Fibroblast of lung (primary cell): ENCODE measurements around the gene SLC13A3.

Source experiments
- EZH2 ChIP-seq: IDR thresholded peaks from 2 replicates; pipeline ENCODE4 v1.5.1; 2012; ENCODE audit warnings: low read length, control low read depth, mild to moderate bottlenecking; ENCODE audit errors: missing control alignments
- TF ChIP-seq, protein P1 (sequence below), 2 donors: IDR thresholded peaks in 1 of 2; conservative IDR thresholded peaks in 1 of 2; 1 replicate in 1 of 2; 2 replicates in 1 of 2; pipeline ENCODE4 v1.5.1; 2011 to 2012; ENCODE audit warnings: low read length in 2 of 2, control low read depth in 1 of 2, inconsistent platforms in 1 of 2, low read depth in 1 of 2, mild to moderate bottlenecking in 1 of 2

DNA sequence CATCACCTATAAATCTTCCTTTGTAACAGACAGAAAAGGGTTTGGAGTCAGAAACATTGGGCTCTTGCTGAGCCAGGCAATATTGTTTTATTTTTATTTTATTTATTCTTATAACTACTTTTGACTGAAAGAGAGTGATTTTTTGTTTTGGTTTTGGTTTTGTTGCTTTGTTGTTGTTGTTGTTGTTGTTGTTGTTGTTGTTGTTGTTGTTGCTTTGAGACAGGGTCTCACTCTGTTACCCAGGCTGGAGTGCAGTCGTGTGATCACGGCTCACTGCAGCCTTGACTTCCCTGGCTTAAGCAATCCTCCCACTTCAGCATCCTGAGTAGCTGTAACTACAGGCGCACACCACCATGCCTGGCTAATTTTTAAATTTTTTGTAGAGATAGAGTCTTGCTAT, 15.0 kb upstream of the SLC13A3 start:
- TF ChIP-seq EZH2 = no peak
- TF ChIP-seq, protein P1, sequence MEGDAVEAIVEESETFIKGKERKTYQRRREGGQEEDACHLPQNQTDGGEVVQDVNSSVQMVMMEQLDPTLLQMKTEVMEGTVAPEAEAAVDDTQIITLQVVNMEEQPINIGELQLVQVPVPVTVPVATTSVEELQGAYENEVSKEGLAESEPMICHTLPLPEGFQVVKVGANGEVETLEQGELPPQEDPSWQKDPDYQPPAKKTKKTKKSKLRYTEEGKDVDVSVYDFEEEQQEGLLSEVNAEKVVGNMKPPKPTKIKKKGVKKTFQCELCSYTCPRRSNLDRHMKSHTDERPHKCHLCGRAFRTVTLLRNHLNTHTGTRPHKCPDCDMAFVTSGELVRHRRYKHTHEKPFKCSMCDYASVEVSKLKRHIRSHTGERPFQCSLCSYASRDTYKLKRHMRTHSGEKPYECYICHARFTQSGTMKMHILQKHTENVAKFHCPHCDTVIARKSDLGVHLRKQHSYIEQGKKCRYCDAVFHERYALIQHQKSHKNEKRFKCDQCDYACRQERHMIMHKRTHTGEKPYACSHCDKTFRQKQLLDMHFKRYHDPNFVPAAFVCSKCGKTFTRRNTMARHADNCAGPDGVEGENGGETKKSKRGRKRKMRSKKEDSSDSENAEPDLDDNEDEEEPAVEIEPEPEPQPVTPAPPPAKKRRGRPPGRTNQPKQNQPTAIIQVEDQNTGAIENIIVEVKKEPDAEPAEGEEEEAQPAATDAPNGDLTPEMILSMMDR (conservative IDR thresholded peaks at IDR 0.05 in 1 of 2, IDR thresholded peaks at IDR 0.05 in 1 of 2; ENCODE audit: low read depth in 1 of 2, low read length in 2 of 2) = no peak
